Suppressor macrophage treated with lipopolysaccharide for 4 hours (primary cell): Measurements from ENCODE around the gene KRTAP10-6.
"Not testable (repeated sequence)": the region's sequence is repeated elsewhere in the genome, so short reads cannot be mapped to it uniquely, and the experiment has no call there.

Experiments
- DNase-seq: peaks from one replicate; pipeline ENCODE4 v3.0.0-alpha.2; 2020

KRTAP10-6 gene

DNA sequence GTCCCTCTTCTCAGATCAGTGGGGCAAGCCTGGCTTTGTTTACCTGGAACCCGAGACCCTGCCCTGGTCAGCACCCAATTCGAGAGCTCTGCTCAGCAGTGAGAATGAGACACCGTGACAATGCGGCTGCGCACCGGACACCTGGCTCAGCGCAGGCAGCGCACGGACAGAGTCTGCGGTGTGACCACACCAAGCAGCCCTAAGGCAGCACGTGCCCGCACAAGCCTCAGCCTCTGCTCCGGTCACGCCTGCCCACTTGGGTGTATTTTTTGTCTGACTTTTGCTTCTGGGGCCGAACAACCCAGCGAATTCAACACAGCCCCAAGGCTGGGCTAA is 24.3 kb upstream of the KRTAP10-6 start:
- no peak for DNase-seq

DNA sequence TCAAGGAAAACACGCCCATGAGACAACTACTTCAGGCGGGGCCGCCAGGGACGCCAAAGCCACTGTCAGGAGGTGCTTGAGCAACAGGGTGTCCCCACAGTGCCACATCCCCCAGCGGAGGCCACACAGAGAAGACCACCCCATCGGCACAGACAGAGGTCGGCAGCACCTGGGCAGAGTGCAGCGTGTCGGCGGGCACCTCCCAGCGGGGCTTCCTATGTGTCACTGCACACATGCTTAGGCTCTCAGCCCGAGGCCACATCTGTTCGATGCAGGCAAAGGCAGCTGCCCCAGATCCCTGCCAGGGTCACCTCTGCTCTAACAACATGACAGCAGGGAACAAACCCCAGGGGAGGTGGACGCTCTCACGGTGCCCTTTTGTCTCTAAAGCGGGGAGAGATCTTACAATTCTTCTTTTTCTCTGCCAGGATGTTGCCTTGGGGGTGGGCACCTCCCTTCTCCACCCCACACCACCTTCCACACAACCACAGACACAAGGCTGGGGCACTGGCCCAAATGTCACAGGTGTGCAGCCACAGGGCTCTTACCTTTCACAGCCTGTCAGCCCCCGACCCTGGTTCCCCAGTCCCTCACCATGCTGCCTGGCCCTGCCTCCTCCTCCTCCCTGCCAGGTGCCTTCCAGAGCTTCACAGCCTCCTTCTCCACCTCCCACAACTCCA is 23.7 kb upstream of the KRTAP10-6 start:
- no peak for DNase-seq

DNA sequence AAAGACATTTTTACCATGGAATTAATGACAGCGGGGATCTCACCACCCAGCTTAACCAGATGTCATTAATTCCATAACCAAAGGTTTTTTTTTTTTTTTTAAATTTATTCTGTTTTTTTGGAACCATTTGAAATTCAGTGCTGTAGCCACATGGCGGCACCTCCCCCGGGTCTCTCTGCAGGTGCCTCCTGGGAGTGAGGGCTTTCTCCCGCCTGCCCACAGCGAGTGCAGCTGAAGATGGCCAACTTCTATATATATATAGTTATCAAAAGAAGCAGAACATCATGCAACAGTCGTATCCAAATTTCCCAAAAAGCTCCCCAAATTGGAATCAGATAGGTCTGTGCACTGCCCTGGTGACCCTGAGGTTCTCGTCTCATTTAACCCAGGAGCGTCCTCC is 23.2 kb upstream of the KRTAP10-6 start:
- DNase-seq: no peak

DNA sequence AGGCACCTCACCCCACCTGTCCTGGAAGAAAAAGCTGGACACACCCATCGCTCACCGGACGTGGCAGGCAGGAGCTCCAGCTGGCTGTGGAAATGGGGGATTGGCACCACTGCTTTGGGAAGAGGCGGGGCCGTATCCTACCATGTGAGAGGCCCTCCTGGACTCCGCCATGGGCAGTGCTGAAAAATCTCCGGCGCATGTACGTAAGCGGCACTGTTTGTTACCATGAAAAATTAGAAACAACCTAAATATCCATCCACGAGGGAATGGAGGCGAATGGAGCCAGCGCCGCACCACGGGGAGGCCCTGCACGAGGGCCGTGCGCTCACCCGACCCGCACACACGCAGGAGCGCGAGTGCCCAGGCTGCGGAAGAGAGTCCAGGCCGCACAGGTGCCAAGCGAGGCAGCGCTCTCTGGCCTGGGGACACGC is 22.7 kb upstream of the KRTAP10-6 start:
- no peak for DNase-seq

DNA sequence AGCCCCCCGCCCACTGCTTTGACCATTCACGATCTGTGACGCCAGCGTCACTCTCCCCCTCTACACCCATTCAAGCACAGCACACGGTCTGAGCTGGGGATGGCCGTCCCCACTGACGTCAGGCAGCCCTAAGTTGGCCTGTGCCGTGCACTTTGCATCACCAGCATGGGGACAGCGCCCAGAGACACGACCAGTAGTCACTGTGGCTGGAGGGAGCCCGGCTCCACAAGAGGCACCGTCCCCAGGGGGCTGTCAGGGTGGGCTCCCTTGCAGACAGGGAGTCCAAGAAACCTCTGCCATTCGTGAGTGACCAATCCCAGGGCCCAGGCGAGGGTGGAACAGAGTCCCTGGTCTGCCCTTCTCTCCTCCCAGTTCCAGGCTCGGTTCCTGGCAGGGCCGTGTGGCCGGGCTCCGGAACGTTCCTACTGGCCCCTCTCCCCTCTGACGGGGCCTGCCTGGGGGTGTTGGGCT is 21.9 kb upstream of the KRTAP10-6 start:
- no peak for DNase-seq

DNA sequence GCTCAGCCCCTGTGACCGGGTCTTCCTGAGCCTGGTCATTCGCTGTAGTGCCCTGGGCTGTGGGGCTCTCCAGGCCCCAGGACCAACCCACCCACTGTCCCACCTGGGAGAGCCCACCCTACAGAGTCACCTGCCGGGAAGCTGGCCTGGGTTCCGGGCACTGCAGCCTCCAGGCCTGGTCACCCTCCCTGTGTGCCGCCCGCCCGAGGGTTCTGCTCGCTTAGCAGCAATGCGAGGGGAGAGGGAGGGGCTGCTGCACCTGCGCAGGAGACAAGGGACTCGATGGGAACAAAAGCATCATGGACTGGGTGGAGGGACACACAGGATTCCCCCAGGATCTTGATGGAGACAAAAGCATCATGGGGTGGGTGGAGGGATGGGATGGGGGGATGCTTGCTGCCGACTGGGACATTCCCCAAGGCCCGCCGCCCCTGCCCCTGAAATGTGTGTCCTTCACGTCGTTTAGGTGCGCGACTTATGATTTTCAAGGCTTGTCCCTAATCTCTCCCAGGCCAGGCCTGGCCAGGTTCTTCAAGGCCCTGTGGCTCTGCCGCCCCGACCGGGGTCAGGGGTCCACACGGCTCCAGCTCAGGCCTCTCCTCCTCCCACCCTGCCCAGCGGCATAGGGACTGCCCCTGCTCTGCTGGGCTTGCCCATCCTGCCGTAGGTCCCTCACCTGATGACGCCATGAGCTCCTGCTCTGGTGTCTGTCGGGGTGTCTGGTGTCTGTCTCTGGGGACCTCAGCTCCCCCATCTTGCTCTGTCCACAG is 21.3 kb upstream of the KRTAP10-6 start:
- DNase-seq: no peak

DNA sequence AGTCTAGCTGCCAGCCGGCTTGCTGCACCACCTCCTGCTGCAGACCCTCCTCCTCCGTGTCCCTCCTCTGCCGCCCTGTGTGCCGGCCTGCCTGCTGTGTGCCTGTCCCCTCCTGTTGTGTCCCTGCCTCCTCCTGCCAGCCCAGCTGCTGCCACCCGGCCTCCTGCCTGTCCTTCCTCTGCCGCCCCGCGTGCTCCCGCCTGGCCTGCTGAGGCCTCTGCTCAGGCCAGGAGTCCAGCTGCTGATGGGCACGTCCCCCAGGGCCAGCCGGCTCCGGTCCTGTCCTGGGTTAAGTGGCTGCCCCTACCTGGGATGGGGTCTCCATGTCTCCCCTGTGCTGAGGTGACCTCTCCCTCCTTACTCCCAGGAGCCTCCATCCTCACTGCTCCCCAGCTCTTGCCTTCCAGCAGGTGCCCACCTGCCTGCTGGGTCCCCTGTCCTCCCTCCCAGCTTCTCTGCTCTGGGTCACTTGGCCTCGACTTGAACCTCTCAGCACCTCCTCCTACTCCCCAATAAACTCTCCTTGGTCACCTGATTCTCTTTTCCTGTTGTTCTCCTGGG is 20.4 kb upstream of the KRTAP10-6 start:
- no peak for DNase-seq

DNA sequence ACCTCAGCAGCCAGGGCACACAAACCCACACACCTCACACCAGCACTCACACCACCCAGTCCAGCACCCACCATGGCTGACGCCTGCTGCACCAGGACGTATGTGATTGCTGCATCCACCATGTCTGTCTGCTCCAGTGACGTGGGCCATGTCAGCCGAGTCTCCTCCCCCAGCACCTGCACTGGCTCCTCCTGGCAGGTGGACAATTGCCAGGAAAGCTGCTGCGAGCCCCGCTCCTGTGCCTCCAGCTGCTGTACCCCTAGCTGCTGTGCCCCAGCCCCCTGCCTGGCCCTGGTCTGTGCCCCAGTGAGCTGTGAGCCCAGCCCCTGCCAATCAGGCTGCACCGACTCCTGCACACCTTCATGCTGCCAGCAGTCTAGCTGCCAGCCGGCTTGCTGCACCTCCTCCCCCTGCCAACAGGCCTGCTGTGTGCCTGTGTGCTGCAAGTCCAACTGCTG is 19.8 kb upstream of the KRTAP10-6 start, which contains the start of gene KRTAP10-8:
TSS of gene KRTAP10-8 (plus strand) at position 51 of the 458 bp plus-strand sequence. CDS start at position 73, 22 bp downstream.
- no peak for DNase-seq

DNA sequence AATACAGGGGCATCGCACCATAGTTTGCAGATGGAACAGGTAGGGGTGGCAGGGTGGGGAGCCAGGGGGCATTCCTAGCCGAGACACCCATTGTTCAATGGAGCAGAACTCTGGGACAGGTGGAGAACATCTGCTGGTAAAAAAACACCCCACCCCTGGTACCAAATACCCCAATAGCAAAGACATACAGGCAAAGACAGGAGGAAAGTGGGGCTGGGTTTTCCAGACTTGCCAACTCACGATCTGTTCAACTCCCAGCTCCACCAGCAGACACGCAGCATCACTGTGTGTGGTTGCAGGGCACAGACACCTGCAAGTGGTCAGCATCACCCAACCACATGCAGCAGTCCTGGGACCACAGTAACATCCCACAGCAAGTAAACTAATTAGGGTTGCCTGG is 19.2 kb upstream of the KRTAP10-6 start:
- DNase-seq: no peak

DNA sequence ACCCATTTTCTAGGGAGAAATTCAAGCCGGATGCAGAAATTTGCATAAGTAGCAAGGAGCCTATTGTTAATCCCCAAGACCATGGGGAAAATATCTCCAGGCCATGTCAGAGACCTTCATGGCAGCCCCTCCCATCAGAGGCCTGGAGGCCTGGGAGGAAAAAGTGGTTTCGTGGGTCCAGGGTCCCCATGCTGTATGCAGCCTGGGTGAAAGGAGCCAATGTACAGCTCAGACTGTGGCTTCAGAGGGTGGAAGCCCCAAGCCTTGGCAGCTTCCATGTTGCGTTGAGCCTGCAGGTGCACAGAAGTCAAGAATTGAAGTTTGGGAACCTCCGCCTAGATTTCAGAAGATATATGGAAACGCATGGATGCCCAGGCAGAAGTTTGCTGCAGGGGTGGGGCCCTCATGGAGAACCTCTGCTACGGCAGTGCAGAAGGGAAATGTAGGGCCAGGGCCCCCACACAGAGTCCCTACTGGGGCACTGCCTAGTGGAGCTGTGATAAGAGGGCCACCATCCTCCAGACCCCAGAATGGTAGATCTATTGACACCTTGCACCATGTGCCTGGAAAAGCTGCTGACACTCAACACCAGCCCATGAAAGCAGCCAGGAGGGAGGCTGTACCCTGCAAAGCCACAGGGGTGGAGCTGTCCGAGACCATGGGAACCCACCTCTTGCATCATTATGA is 18.0 kb upstream of the KRTAP10-6 start:
- not testable (repeated sequence) for DNase-seq

DNA sequence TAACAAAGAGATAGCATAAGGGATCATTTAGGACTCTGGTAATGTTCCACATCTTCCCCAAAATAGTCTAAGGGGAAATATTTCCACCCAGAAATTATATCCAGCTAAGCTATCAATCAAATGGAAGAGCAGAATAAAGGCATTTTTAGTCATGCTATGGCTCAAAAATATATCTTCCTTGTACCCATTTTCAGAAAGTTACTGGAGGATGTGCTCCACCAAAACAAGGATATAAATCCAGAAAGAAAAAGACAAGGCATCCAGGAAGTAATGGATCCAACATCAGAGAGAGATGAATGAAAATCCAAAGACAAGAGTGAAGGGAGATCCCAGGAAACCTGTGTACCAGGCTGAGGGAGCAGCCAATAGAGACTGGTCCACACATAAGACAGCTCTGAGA is 16.9 kb upstream of the KRTAP10-6 start:
- no peak for DNase-seq

DNA sequence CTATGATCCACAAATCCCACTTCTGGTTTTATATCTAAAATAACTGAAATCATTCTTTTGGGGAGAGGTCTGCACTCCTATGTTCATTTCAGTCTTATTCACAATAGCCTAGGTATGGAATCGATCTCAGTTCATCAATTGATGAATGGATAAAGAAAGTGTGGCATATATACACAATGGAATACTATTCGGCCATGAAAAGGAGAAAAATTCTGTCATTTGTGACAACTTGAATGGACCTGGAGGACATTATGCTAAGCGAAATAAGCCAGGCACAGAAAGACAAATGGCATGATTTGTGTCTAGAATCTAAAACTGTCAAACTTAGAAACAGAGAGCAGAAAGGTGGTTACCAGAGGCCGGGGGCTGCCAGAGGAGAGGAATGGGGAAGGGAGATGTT is 14.2 kb upstream of the KRTAP10-6 start:
- no peak for DNase-seq

DNA sequence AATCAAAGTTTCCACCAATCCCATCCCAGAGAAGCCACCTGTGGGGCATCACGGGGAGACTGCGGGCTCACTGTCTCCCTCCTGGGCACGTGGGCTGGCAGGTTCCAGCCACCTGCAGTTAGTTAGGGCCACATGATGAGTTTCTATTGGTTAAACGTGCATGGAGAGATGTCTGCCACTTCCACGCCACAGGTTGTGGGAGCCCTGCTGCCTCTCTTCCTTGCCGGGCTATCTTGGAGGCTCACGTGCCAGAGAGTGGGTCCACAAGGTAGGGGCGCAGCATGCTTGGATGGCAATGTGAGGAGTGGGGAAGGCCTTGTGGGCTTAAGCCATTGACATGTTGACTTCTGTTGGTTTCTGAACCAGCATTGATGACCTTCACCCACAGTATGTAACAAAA is 11.6 kb upstream of the KRTAP10-6 start:
- no peak for DNase-seq

DNA sequence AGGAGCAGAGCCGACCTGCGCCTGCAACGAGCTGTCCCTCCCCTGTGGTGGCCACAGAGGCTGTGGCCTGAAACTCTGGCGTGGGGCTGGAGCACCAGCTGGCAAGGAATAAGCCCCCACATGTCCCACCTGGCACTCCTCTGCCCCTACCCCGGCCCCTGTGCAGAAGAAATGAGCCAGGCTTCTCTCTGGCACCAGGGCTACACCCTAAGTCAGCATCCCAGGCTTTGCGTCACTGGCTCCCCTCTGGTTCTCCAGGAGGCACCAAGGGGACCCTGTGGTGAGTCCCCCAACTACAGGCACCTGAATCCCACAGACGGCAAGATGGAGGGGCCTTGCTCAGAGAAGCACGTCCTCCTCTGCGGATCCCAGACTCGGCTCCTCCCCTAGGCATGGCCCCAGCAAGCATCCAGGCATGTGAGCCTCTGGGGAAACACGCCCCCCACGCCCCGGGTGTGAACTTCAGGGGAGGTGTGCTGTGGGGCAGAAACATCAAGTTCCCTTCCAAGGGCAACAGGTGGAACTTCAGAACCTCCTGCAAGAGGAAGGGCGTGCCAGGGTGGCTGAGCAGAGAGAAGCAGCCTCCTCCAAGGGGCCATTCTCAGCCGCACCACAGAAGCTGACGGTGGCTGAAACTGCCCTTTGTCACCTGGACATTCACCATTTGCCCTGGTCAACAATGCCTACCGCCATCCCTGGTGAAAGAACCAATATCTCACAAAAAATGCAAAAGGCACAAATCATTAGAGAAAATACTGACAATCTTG is 11.0 kb upstream of the KRTAP10-6 start:
- no peak for DNase-seq

DNA sequence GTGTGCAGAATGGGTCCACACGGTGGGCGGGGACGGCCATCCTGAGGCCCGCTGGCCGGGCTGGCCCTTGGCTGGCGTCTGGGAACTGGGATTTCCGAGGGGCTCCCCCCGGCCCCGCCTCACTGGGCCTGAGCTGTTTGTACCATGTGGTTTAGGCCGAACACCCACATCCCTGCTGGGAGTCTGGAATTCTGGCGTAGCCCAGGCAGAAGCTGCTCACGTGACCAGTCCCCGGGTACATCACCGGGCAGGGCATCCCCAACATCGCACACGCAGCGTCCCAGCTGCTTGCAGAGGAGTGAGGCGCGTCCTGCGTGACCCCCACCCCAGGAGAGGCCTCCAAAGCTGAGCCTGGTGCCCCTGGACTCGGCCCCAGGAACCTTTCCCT is 10.2 kb upstream of the KRTAP10-6 start:
- DNase-seq: no peak

DNA sequence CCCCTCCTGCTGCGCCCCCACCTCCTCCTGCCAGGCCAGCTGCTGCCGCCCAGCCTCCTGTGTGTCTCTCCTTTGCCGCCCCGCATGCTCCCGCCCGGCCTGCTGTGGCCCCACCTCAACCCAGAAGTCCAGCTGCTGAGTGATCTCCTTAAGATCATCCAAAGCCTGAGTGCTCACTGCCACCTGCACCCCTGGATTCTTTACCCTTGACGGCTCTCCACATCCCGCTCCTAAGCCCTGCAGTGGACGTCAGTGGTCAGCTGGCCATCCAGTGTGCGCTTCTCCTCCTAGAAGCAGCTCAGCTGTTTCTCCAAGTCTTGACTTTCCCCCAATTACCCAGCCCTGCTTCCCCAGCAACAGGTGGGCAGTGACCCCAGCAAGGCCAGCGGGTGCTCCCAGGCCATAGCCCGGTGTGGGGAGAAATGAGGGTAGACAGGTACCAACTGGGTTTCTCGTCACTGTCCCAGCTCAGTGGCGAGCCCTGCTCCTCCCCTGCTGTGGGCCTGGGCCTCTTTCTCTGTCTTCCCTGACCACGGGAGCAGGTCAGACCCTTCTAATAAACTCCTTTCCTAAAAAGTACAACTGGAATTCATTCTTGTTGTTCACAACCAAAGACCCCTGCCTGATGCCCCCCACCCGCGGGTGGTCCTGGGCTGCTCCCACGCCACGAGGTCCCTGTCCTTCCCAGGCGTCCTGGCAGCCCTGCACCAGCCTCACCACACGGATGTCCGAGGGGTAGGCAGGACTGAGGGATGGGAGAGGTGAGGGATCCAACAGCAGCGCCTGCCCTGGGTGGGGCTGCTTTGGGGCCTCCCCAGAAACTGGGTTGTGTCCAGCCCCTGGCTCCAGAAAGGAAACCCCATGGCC is 9.5 kb upstream of the KRTAP10-6 start:
- DNase-seq: no peak

DNA sequence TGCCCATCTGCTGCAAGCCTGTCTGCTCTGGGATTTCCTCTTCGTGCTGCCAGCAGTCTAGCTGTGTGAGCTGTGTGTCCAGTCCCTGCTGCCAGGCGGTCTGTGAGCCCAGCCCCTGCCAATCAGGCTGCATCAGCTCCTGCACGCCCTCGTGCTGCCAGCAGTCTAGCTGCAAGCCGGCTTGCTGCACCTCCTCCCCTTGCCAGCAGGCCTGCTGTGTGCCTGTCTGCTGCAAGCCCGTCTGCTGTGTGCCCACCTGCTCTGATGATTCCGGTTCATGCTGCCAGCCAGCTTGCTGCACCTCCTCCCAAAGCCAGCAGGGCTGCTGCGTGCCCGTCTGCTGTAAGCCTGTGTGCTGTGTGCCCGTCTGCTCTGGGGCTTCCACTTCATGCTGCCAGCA is 8.8 kb upstream of the KRTAP10-6 start:
- not testable (repeated sequence) for DNase-seq

DNA sequence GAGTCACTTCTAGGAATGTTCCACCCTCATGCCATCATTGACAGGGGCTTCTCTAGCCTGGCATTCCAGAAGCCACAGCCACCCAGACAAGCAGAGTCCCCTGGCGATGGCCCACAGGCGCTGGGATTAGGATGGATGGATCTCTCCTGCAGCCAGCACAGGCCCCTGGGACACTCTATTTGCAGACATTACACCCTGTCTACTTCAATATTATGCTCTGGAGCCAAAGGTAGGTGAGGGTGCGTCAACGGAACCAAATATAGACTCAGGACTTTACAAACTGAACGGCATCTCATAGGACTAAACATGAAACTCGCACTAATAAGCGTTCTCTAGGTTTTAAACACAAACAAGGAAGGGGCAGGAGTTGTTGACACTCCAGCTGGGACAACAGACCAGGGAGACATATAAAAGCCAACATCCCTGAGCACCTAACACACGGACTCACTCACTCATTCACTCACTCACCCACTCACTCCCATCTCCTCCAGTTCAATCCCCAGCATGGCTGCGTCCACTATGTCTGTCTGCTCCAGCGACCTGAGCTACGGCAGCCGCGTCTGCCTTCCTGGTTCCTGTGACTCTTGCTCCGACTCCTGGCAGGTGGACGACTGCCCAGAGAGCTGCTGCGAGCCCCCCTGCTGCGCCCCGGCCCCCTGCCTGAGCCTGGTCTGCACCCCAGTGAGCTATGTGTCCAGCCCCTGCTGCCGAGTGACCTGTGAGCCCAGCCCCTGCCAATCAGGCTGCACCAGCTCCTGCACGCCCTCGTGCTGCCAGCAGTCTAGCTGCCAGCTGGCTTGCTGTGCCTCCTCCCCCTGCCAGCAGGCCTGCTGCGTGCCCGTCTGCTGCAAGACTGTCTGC is 8.0 kb upstream of the KRTAP10-6 start, which contains the start of gene KRTAP10-7:
TSS of gene KRTAP10-7 (plus strand) at position 480 of the 861 bp plus-strand sequence. CDS start at position 505, 25 bp downstream.
- not testable (repeated sequence) for DNase-seq

DNA sequence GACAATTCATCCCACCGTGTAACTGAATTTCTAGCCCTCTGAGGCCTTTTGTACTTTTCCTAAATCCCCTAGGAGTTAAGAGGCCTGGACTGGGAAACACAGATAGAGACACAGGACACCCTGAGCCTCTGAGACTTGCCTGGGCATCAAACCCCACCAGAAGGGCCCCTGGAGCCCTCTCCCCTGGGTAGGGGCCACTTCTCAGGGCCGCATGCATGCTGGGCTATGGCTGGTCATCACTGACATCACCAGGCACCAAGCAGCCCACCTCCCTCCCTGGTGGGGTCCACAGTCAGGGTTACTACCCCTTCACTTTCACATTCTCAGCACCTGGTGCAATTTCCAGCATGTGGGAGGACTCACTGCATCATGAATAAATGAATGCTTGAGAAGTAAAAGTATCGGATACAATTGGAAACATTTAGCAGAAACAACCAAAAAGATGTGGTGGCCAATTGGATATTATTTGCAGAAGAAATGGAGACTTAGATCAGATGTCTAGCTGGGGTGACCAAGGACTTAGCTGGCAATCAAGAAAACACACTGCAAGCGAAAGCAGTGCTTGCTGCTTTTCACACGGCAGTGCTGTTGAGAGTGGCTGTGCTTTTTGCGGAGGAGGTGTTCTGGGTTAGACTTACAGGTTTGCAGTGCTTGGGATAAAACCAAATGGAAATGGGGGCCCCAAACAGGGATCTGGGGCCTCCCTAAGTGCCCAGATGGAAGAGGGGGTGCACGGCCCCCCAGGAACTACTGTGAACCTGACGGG is 7.1 kb upstream of the KRTAP10-6 start:
- no peak for DNase-seq

DNA sequence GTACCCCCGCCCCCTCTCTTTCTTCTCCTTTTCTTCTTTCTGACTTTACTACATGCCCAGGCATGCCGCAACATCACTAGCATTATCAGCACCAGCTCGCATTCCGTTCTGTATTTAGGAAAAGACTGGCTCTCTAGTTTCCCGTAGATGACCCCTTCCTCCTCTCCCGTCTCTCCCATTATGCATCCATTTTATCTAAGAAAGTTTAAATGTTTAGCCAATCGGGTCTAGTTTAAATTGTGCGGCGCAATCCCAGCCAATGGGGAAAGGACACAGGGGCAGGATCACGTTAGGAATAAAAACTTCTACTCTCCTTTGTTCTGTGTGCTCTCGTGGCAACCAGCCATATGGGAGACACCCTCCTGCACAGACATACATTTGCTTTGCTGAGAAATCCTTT is 5.8 kb upstream of the KRTAP10-6 start:
- DNase-seq: no peak
